Stimulated activated CD4-positive, alpha-beta T cell treated with anti-CD3 and anti-CD28 coated beads, Interleukin-1b, Interleukin-23, amount 100 ng/mL, for 4 hours (primary cell): ENCODE measurements around the gene TRIM47.
"Not testable (repeated sequence)": the region's sequence is repeated elsewhere in the genome, so short reads cannot be mapped to it uniquely, and the experiment has no call there.

Source experiments
- DNase-seq, 2 donors: peaks; one replicate each; pipeline ENCODE4 v3.0.0-alpha.2; 2020; ENCODE audit warnings: low read depth in 2 of 2

The TRIM47 gene

DNA sequence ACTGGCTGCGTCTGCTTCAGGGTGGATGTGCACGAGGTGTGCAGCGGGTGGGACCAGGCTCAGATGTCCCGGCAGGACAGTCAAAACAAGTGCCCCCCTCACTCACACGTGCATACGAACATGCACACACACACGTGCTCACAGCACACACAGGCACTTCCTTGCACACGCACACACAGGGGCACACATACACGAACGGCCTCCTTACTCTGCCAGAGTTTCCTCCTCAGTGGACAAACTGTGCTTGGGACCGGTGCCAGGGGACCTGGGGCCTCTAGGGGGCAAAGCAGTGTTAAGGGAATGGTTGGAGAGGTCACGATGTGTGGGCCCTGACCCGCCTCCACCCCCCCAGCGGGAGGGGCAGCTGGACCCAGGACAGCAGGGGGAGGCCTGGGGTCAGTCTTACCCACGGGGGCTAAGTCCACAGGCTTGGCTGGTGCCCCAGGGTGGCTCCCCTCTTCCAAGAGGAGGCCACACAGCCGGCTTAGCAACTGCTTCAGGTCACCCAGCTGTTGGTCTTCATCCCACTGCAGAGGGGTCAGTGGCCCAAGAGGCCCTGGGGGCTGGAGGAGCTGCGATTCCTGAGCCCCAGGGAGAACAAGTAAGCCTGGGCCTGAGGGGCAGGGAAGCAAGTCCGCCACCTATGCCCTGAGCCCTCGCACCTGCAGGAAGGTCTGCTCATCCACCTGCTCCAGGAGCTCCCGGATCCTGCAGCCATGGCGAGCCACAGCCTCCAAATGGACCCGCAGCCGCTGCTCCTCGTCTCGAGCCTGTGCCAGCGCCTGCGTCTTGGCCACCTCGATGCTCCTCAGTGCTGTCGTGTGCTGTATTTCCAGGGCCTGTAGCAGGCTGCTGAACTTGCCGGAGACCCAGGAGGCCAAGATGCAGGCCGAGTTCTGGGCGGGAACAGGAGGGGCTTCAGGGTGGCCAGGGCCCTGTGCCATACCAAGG lies 13.5 kb upstream of the TRIM47 start:
- no peak for DNase-seq

- no peak for DNase-seq
Observed at GRCh38 chr17:75891022-75891604, 12.7 kb upstream of the TRIM47 start.

- DNase-seq, result no peak
Observed at GRCh38 chr17:75889454-75889853, 11.1 kb upstream of the TRIM47 start.

- no peak for DNase-seq
Observed at GRCh38 chr17:75888484-75888883, 10.1 kb upstream of the TRIM47 start.

DNA sequence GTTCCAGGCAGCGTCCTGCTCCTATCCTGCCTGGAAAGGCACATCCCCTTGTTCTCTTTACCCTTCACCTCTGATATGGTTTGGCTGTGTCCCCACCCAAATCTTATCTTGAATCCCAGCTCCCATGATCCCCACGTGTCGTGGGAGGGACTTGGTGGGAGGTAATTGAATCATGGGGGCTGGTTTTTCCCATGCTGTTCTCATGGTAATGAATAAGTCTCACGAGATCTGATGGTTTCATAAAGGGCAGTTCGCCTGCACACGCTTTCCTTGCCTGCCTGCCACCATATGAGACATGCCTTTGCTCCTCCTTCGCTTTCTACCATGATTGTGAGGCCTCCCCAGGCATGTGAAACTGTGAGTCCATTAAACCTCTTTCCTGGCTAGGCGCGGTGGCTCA lies 7.5 kb upstream of the TRIM47 start:
- DNase-seq, result not testable (repeated sequence)

DNA sequence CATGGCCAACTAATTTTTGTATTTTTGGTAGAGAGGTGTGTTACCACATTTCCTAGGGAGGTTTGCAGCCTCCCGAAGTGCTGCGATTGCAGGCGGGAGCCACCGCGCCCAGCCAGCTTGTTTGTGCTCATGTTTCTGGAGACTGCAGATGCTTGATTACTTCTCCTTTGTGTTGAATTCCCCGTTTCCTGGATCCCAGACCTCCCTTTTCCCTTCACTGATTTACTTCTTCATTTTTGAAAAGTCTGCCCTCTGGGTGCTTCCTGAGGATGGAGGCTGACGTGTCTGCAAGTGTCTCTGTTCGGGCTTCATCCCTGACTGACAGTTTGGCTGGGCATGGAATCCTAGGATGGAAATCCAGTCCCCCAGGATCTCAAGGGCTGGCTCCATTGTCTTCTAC lies 7.0 kb upstream of the TRIM47 start:
- DNase-seq, result no peak

GRCh38 chr17:75881678-75882454 lies 3.5 kb upstream of the TRIM47 start:
- DNase-seq, result no peak

- no peak for DNase-seq
Observed at GRCh38 chr17:75880266-75880665, 1.9 kb upstream of the TRIM47 start.

GRCh38 chr17:75877752-75878173 lies 618 bp downstream of the TRIM47 start:
- DNase-seq, result peak; percentile 56 to 62

DNA sequence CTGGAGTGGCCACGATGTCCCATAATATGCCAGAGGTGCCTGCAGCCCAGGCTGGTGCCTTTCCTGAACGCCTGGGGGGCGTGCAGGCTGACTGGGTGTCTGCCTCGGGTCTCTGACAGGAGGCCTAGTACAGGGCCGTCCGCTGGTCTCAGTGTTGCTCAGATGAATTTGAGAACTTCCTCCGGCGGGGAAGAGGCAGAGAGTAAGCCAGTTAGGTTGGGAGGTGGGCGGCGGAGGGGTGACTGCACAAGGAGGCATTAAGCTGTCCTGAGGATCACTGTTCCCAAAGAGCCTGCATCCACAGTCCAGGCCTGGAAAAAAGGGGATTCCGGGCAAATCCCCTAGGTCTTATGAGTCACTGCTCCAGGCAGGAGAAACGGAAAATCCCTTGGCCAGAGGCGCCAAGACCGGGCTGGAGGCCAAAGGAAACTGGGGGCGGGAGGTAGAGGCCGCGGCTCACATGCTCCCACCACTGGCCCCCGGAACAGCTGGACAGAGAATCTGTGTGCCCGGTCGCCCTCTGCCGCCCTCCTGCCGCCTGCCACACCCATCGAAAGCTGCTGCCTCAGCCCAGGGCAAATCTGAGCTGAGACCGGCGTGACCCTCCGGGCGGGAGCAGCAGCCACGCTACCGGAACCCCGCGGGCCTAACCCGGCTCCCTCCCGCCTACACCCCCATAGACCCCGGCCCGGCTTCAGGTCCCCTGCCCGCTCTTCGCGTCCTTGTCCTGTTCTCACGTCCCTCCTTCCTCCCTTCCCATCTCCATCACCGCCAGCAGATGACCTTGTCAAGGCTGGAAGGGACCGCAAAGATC lies 1.2 kb downstream of the TRIM47 start:
- DNase-seq, result peak in 1 of 2 donors; percentile 32

DNA sequence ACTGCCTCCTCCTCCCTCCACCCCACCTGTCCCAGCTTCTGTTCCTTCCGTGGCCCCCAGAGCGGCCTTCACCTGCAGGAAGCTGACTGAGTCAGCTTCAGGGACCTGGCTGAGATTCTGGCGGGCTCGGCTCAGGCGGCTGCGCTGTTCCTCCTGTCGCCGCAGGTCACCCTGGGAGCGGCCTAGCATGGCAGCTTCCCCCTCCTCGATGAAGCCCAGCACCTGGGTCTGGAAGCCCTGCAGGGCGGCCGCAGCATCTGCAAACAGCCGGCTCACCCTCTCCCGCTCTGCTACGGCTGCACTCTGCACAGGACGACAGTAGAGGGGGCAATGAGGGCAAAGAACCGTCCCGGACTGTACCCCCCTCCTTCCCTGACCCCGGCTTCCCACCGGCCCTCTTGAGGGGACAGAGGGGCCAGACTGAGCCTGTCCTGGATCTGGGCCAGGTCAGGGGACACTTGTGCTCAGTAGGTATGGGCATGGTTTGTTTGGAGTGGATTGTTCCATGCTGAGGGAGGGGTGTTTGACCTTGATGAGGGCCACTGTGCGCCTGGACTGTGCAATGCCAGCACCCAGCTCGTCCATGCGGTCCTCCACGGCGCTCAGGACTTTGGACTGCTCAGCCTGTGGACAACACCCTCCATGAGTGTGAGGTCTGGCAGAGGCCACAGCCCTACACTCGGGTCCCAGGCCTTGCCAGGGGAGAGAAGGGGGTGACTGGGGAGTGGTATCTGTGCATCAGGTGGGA lies 2.0 kb downstream of the TRIM47 start:
- peak; percentile 48 to 53 for DNase-seq

- no peak for DNase-seq
Observed at GRCh38 chr17:75875940-75876189, 2.5 kb downstream of the TRIM47 start.

DNA sequence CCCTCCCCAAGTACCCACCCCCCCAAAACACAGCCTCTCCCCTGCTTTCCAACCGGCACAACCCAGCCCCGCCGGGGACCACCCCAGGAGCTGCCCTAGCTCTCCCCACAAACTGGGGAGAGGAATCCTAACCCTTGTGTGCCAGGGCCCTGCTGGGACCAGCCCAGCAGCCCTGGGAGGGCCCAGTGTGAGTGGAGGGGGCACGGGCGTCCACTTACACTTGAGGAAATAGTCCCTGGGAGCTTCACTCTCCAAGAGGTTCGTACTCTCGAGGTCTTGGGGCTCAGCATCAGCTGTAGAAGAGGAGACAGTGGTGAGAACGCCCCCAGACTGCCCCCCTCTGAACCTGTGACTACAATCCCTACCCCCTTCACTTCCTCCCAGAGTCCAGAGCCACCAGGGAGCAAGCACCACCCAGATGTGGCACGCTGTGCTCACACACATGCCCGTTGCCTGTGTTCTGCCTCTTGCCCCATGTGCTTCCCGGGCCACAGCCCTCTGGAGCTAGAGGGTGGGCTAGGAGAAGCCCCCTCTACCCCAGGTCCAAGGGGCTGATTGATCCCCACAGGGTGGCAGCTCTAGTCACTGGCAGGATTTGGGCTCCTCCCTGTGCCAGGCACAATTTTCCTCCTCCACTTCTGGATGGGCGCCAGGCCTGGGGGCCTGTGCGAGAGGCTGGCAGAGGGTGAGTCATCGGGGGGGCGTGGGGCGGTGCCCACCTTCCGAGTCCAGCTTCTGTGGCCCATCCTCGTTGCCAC lies 3.0 kb downstream of the TRIM47 start:
- no peak for DNase-seq

DNA sequence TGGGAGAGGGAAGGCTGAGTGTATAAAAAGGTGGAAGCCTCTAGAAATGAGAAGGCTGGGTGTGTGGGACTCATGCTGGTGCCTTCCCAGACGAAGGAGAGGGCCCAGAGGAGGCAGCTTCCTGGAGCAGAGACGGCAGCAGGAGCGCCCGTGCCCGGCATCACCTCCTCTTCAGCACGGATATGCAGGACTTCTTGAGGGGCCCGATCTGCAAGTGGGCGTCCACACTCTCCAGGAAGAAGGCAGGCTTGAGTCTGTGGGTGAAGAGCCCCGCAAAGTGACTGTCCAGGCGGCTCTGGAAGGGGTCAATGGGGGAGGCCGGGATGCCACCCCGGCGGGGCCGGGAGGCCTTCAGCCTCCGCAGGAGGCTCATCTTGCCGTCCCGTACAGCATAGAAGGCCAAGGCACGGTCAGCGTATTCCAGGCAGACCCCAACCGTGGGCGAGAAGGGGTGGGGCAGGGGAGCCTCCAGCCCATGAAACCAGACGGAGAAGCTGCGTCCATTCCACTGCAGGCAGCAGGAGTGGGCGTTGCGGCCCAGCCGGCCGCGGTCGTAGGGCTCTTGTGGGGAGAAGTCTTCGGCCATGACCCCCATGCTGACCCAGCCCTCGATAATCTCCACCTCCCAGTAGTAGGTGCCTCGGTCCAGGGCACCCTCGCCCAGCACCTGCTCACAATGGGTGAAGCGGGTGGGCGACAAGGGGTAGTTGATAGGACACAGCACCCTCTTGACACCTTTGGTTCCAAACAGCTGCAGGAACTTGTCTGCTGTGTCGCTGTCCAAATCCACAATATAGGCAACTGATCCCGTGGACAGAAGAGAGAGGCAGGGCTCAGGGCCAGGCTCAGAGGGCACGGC lies 3.8 kb downstream of the TRIM47 start:
- DNase-seq, result no peak

GRCh38 chr17:75873587-75874322 lies 4.6 kb downstream of the TRIM47 start:
- DNase-seq, result no peak

DNA sequence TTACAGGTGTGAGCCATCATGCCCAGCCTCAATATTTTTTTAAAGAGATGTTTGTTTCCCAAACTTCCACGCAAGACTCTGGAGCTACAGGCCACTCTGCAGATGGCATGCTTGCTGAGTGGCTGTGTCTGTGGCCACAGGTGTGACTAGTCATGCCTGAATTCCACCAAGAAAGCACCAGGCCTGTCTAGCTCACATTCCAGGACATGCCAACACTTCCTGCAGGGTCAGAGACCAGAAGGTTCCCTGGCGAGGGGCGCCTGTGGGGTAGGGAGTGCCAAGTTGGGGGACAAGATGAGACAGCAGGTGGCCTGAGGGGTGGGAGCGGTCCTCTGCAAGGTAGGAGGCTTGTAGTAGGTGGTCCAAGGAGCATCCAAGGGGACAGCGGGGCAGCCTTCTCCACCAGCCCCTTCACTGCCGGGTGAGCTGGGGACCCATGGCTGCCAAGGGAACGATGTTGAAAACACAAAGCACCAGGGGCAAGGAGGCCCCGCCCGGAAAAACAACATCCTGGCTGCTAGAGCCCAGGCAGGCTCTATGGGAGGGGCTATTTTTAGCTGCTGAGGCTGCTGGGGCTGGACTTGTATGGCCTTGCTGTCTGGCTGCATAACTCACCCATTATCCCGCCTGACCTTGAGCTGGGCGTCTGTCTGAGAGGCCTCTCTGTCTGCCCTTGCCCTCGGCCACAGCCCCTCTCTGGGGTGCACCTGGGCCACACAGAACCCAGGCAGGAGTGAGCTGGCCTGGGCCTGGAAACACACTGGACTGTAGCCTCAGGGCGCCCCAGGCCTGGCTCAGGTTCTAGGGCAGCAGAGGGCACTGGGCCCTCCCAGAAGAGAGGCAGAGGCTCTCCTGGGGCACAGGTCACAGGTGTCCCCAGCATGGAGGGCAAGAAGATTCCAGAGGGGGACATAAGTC lies 5.7 kb downstream of the TRIM47 start:
- DNase-seq, result no peak

GRCh38 chr17:75870228-75870627 lies 8.2 kb downstream of the TRIM47 start:
- not testable (repeated sequence) for DNase-seq
